AG09309 (cell line): ENCODE data around the gene TRIM5.

Experiments
- DNase-seq: peaks from one replicate; pipeline ENCODE4 v3.0.0-alpha.2; 2010; ENCODE audit warnings: low read depth
- H3K4me3 ChIP-seq: 2 replicates; pipeline ENCODE4 v1.5.1; 2011; ENCODE audit warnings: mild to moderate bottlenecking, low read depth, low read length, moderate library complexity; ENCODE audit not compliant: control insufficient read depth
- TF ChIP-seq, protein P1 (sequence below): IDR thresholded peaks from 2 replicates; pipeline ENCODE4 v1.5.1; 2011; ENCODE audit warnings: mild to moderate bottlenecking, low read depth, low read length, inconsistent platforms; ENCODE audit not compliant: insufficient read depth, control insufficient read depth; ENCODE audit errors: missing control alignments

Gene TRIM5

DNA sequence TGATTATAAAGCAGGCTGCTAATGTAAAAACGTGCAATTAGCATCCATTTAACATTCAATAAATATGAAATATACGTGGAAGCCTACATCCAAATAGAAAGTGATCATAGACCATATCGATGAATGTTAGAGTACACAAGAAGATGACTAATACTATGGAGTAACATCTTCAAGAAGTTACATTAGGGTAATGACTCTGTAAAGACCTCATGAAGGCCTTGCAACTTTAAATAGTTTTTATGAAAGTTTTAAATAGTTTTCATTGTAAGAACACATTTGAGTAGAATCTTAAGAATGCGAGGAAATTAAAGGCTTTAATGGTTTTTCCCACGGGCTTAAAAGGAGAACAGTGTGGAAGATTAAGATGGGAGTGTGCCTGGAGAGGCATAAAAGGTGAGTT, 58.7 kb downstream of the TRIM5 start:
- peak; percentile 42 for DNase-seq
- TF ChIP-seq, protein P1, sequence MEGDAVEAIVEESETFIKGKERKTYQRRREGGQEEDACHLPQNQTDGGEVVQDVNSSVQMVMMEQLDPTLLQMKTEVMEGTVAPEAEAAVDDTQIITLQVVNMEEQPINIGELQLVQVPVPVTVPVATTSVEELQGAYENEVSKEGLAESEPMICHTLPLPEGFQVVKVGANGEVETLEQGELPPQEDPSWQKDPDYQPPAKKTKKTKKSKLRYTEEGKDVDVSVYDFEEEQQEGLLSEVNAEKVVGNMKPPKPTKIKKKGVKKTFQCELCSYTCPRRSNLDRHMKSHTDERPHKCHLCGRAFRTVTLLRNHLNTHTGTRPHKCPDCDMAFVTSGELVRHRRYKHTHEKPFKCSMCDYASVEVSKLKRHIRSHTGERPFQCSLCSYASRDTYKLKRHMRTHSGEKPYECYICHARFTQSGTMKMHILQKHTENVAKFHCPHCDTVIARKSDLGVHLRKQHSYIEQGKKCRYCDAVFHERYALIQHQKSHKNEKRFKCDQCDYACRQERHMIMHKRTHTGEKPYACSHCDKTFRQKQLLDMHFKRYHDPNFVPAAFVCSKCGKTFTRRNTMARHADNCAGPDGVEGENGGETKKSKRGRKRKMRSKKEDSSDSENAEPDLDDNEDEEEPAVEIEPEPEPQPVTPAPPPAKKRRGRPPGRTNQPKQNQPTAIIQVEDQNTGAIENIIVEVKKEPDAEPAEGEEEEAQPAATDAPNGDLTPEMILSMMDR: no peak
- no peak overlapping the region for H3K4me3 ChIP-seq

DNA sequence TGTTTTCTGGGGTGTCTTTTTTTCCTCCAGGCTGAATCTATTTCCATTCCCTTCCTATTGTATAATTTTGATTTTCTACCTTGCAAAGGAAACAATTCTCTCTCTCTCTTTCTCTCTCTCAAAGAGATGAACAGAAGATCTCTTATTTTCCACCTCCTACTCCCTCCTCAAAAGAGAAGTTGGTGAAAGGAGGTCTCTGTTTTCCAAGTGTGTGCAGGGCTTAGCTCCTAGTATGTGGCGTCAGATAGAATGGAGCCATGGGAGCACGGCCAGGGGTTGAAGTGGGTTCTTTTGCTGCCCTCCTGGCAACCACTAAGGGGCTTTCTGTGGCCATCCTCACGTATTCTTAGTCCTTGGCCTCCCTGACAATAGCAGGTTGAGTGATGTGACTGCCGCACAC, 59.6 kb downstream of the TRIM5 start:
- TF ChIP-seq, protein P1: no peak
- DNase-seq: no peak
- peak overlapping the region; percentile 66 for H3K4me3 ChIP-seq

DNA sequence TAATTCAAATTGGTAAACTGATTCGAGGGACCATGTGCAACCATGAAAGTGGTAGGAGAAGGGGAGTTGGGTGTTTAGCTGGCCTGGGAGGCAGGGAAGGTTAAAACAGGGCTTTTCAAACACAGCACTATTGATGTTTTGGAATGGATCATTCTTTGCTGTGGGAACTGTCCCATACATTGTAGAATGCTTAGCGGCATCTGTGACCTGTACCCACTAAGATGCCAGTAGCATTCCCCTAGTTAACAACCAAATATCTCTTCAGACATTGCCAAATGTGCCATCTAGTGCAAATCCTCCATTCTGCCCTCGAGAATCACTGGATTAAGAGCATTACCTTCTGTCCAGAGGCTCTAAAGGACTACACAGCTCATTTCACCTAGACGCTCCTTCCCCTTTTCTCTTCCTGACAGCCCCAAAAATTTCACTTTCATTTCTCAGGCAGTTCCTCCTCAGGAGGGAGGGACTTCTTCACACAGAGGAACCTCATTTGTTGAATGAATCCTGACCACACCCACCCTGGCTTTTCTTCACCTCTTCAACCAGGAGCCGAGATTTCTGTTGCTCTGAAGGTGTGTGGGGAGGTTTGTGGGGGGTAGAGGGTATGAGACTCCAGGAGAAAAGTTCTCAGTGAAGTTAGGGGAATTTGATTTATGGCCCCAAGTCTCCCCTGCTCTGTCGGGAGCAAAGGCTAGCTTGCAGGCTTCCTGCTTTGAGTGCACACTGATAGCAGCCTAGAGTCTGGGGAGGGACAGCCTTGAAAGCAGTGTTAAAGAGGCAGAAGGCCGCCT, 60.2 kb downstream of the TRIM5 start, which contains the start of gene TRIM34:
TRIM34 (plus strand) TSS at position 513 of the 791 bp plus-strand sequence. CDS start 7,331 bp downstream, outside the sequence.
- peak within 1 kb of the TSS; percentile 66 for H3K4me3 ChIP-seq
- TF ChIP-seq, protein P1: no peak
- DNase-seq: peak; percentile 35

DNA sequence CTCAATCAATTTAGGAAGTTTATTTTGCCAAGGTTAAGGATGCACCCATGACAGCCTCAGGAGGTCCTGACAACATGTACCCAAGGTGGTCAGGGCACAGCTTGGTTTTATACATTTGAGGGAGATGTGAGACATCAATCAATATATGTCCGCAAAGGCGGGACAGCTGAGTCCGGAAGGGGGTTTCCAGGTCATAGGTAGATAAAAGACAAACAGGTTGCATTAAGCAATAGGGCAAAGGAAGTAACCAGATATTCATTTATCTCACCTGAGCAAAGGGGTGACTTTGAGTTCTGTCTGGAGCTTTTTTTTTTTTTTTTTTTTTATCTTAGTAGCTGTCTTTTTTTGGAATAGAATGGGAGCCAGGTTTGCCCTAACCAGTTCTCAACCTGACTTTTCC, 62.1 kb downstream of the TRIM5 start:
- TF ChIP-seq, protein P1: no peak
- no peak overlapping the region for H3K4me3 ChIP-seq
- no peak for DNase-seq

DNA sequence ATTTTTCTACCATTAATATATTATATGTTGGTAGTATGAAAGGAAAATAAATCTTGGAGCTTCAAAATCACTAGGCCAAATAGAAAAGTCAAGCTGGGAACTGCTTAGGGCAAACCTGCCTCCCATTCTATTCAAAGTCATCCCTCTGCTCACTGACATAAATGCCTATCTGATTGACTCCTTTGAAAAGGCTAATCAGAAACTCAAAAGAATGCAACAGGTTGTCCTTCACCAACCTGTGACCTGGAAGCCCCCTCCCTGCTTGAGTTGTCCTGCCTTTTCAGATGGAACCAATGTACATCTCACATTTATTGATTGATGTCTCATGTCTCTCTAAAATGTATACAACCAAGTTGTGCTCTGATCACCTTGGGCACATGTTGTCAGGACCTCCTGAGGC, 63.3 kb downstream of the TRIM5 start:
- TF ChIP-seq, protein P1: no peak
- no peak for DNase-seq
- H3K4me3 ChIP-seq: no peak overlapping the region

DNA sequence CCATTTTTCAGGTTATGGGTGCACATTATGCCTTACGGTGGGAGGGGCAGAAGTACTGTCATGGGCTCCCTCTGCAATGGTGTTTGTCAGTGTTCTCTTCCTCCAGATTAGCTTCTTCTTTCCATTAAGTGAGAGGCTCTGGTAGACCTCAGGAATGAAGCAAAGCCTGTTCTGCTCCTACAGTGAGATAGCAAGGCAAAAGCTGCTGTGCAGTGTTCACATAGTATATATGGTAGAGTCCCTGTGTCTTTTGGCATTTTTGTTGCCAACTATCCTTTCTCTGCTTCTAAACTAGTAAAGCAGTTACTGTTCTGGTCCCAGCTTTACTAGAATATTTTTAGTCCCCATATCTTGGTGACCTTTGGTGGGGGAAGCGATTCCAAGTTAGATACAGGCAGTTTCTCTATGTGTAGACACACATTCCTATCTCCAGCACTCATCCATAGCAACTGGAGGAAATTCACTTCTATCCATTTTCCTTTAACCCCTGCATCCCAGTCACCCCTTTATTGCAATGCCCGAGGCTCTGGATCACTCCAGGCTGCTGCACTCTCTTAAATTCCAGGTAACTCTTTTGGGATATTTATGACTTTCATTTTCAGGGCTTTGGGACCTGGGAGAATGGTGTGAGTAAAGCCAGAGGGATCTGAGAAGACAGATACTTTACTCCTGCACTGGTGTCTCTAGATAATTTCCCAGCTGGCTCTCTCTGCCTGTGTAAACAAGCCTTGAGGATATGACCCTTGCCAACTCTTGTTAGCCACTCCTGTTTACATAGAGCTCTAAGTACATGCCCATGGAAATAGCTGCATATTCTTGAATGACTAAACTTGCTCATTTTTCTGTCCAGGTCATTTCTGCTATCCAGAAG, 64.0 kb downstream of the TRIM5 start:
- DNase-seq: peak; percentile 78
- TF ChIP-seq, protein P1: no peak
- H3K4me3 ChIP-seq: no peak overlapping the region
